Hepatocyte (in vitro differentiated cells): ENCODE results near the gene EEF1AKMT4.

Source experiments
- CTCF ChIP-seq: fragments of 200-600 bp; sonication (generic); IDR thresholded peaks from 2 replicates; pipeline ENCODE4 v1.5.1; 2016; ENCODE audit warnings: antibody characterized with exemption, mild to moderate bottlenecking; ENCODE audit not compliant: poor library complexity
- EZH2 ChIP-seq: fragments of 200-600 bp; sonication (generic); IDR thresholded peaks from 2 replicates; pipeline ENCODE4 v1.6.1; 2016; ENCODE audit warnings: antibody characterized with exemption, mild to moderate bottlenecking, borderline replicate concordance
- EZH2phosphoT487 ChIP-seq: fragments of 200-600 bp; sonication (generic); IDR thresholded peaks from one replicate; pipeline ENCODE4 v1.6.1; 2018; ENCODE audit warnings: antibody characterized with exemption, mild to moderate bottlenecking, low read depth, moderate library complexity; ENCODE audit not compliant: unreplicated experiment, severe bottlenecking

- no peak for TF ChIP-seq CTCF
- no peak for TF ChIP-seq EZH2
- TF ChIP-seq EZH2phosphoT487 = no peak
Observed at GRCh38 chr3:184239221-184239620, 10.3 kb upstream of the EEF1AKMT4 start.
